GM15510 (cell line): ENCODE measurements around the gene COL18A1.

Experiments
- POLR2A ChIP-seq: IDR thresholded peaks from 3 replicates; pipeline ENCODE4 v1.6.1; 2011; ENCODE audit warnings: borderline replicate concordance; ENCODE audit not compliant: insufficient read length; ENCODE audit errors: extremely low read depth

Gene COL18A1

GRCh38 chr21:45521241-45521640 is 116.3 kb downstream of the COL18A1 start:
- TF ChIP-seq POLR2A = no peak

- no peak for TF ChIP-seq POLR2A
Measured at GRCh38 chr21:45522381-45522780, 117.4 kb downstream of the COL18A1 start.

GRCh38 chr21:45522986-45523385 is 118.0 kb downstream of the COL18A1 start:
- TF ChIP-seq POLR2A = no peak

- no peak for TF ChIP-seq POLR2A
Measured at GRCh38 chr21:45523411-45524101, 118.6 kb downstream of the COL18A1 start.

- no peak for TF ChIP-seq POLR2A
Measured at GRCh38 chr21:45524756-45525152, 119.8 kb downstream of the COL18A1 start.

- TF ChIP-seq POLR2A = no peak
Measured at GRCh38 chr21:45525153-45525909, 120.4 kb downstream of the COL18A1 start.

- no peak for TF ChIP-seq POLR2A
Measured at GRCh38 chr21:45525910-45526306, 120.9 kb downstream of the COL18A1 start.

- TF ChIP-seq POLR2A = no peak
Measured at GRCh38 chr21:45528028-45528705, 123.2 kb downstream of the COL18A1 start.

- TF ChIP-seq POLR2A = no peak
Measured at GRCh38 chr21:45528981-45529784, 124.2 kb downstream of the COL18A1 start.

- TF ChIP-seq POLR2A = no peak
Measured at GRCh38 chr21:45529785-45530422, 124.9 kb downstream of the COL18A1 start.

GRCh38 chr21:45530423-45531113 is 125.6 kb downstream of the COL18A1 start:
- TF ChIP-seq POLR2A = no peak

GRCh38 chr21:45531393-45532215 is 126.6 kb downstream of the COL18A1 start:
- TF ChIP-seq POLR2A = no peak

GRCh38 chr21:45532826-45533360 is 127.9 kb downstream of the COL18A1 start:
- no peak for TF ChIP-seq POLR2A
